Testis (tissue), 2 donors: ENCODE data around the gene UBE2V1.

Experiments
- POLR2A ChIP-seq: fragments of 450-650 bp; IDR thresholded peaks from one replicate; pipeline ENCODE4 v1.6.1; 2017; ENCODE audit warnings: antibody characterized with exemption, mild to moderate bottlenecking, moderate library complexity
- TF ChIP-seq, protein P1 (sequence below), 3 experiments: fragments of 450-650 bp in 2 of 3; fragments of 200-600 bp in 1 of 3; sonication (generic) in 1 of 3; IDR thresholded peaks; one replicate each; pipeline ENCODE4 v1.5.1; 2016 to 2019; ENCODE audit warnings: antibody characterized with exemption in 3 of 3, mild to moderate bottlenecking in 2 of 3, moderate library complexity in 1 of 3

GRCh38 chr20:50122763-50123162 lies 9.8 kb upstream of the UBE2V1 start:
- TF ChIP-seq, protein P1, sequence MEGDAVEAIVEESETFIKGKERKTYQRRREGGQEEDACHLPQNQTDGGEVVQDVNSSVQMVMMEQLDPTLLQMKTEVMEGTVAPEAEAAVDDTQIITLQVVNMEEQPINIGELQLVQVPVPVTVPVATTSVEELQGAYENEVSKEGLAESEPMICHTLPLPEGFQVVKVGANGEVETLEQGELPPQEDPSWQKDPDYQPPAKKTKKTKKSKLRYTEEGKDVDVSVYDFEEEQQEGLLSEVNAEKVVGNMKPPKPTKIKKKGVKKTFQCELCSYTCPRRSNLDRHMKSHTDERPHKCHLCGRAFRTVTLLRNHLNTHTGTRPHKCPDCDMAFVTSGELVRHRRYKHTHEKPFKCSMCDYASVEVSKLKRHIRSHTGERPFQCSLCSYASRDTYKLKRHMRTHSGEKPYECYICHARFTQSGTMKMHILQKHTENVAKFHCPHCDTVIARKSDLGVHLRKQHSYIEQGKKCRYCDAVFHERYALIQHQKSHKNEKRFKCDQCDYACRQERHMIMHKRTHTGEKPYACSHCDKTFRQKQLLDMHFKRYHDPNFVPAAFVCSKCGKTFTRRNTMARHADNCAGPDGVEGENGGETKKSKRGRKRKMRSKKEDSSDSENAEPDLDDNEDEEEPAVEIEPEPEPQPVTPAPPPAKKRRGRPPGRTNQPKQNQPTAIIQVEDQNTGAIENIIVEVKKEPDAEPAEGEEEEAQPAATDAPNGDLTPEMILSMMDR (IDR thresholded peaks at IDR 0.05): no peak
- no peak for TF ChIP-seq POLR2A
